GM18858 (cell line): ENCODE measurements around the gene AFF2.
"Not testable (repeated sequence)": the region's sequence is repeated elsewhere in the genome, so short reads cannot be mapped to it uniquely, and the experiment has no call there.

ENCODE experiments used
- ATAC-seq: cut with Tn5 transposase; IDR thresholded peaks from one replicate; pipeline ENCODE4 v1.9.1; 2021; ENCODE audit not compliant: unreplicated experiment

AFF2 gene

GRCh38 chrX:148906628-148907027 is 406.2 kb downstream of the AFF2 start:
- ATAC-seq, result not testable (repeated sequence)

- ATAC-seq, result no peak
These were observed 409.3 kb downstream of the AFF2 start for GRCh38 chrX:148909758-148910157.

GRCh38 chrX:148913971-148914370 is 413.6 kb downstream of the AFF2 start:
- no peak for ATAC-seq

- ATAC-seq, result peak; percentile 68
These were observed 414.4 kb downstream of the AFF2 start for GRCh38 chrX:148914783-148915182.

- no peak for ATAC-seq
These were observed 415.1 kb downstream of the AFF2 start for GRCh38 chrX:148915474-148915873.

DNA sequence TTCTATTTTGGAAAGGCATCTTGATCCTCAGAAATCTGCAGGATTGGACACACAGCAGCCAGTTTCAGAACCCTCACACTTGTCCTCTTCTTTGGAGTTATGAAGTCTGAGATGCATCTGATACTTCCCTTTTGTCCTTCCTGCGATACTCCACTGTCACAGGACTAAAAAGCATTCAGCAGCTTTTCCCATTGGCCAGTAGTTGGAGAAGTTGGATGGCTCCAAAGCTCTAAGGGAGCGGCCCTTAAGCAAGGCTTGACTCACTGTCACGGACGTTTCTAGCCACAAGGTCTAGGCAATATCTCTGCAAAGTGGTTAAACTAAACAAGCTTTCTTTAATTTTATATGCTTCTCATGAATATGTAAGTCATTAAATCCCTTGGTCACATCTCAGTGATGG is 417.0 kb downstream of the AFF2 start:
- no peak for ATAC-seq

- no peak for ATAC-seq
These were observed 423.2 kb downstream of the AFF2 start for GRCh38 chrX:148923631-148924030.

- no peak for ATAC-seq
These were observed 426.0 kb downstream of the AFF2 start for GRCh38 chrX:148926371-148926770.

- no peak for ATAC-seq
These were observed 428.4 kb downstream of the AFF2 start for GRCh38 chrX:148928811-148929210.

DNA sequence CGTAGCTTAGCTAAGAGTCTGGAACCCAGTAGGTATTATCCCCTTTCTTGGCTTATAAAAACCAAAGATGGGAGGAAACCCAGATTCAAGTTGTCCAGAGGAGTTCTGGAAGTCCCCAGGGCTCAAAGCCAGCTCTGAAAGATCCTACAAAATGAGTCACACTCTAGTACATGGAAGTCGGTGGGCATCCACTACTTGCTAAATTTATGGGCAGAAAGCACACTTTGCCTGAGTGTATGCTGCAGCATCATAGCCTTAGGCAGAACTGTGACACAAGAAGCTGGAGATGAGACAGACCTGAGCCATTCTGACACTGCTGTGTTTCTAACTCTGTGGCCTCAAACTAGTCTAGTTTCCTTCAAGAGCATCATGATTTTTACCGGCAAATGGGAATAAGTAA is 429.3 kb downstream of the AFF2 start:
- no peak for ATAC-seq

GRCh38 chrX:148930206-148930729 is 429.9 kb downstream of the AFF2 start:
- ATAC-seq, result no peak

DNA sequence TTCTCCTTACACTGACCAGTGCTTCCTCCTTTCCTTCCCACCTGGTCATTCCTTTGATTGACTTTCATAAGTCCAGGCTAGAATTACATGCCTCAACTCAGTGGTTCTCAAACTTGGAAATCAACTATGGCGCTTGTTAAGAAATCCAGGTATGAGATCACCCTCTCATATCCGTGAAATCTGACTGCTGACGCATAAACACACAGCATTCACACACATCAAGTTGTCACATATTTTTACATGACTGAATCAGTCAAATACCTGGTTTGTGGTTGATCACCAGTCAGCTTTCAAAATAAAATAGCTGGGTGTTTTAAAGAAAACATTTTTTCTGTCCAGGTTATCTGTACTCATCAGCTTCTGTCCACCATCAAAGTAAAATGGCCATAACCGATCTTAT is 433.5 kb downstream of the AFF2 start:
- ATAC-seq, result no peak

DNA sequence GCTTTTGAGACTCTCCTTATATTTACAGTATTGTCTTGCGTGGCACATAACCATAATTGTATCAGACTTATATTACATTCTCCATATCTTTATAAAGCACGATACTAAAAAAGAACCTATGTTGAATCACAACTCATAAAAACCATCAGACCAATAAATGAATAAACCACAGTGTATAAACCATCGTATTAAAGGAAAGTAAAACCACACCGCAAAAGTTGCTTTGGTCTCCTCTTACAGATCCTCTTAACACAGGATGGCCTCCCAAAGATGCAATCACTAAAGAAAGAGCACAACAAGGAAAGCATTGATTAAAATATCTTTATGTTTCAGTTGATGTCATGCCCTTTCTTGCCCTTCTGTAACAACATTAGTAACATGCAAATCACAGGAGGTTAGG is 437.9 kb downstream of the AFF2 start:
- no peak for ATAC-seq

DNA sequence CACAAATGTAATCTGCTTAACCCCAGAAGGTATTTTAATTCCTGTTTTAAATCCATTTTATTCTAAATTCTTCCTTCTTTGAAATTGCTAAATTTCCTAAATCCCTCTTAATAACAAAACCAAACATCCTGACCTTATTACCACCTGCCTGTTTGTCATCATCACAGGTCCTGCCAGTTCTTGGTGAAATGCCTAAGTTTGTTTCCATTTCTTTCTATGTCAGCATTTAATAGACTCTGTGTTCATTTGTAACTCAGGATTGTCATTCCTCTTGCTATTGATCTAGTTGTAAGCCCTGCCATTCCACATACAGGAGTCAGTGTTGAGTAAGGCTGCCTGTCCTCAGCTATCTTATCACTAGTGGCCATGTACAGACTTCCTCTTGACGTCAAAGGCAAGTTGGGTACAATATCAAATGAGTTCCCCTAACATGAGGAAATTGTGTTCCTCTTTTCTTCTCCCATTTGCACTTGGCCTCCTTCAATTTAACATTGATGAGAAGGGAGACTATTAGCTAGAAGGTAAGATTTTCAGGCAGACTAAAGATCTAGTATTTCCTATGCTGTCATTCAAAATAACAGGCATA is 440.1 kb downstream of the AFF2 start:
- ATAC-seq, result no peak

DNA sequence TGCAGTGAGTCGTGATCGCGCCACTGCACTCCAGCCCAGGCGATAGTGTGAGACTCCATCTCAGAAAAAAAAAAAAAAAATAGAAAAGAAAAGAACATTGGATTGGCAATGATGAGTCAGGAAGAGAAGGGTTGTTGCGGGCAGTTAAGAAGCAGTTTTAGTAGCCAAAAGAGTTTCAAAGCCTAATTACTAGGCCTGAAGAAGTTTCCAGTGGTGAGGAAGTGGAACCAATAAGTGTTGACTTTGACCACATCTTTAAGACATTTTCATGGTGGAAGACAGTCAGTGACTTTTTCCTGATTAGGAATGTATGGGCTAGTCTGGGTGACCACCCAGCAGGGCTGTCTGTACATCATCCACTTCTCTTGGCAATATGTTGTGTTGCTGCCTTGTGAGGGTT is 442.3 kb downstream of the AFF2 start:
- ATAC-seq, result no peak

- ATAC-seq, result no peak
These were observed 447.1 kb downstream of the AFF2 start for GRCh38 chrX:148947399-148947975.

DNA sequence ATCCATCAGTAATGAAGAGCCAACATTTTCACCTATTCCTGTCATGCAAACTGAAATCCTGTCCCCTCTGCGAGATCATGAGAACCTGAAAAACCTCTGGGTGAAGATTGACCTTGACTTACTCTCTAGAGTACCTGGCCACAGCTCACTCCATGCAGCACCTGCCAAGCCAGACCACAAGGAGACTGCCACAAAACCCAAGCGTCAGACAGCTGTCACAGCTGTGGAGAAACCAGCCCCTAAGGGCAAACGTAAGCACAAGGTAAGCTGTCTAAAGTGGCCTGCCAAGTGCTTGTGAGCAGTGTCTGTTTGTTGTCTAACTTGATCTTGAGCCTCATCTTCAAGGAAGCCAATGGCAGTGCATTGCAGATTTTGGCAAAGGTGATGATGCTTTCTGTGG is 455.9 kb downstream of the AFF2 start:
- no peak for ATAC-seq

DNA sequence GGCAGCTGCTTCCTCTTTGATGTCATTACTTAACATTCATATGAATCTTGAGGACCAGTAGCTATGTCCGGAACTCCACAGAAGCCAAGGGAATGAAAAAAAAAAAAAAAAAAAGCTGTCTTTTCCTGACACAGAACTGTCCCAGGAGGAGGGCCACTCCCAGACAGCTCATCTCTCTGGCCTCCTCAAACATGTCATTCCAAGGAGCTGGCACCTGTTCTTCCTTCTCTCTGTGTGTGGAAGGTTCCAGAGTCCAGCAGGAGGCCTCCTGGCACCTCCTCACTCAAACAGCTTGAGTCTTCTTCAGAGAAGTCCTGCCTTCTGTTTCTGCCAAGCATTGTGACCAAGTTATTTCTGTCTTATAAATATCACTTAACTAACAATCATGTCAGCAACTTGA is 458.5 kb downstream of the AFF2 start:
- no peak for ATAC-seq

- ATAC-seq, result no peak
These were observed 459.6 kb downstream of the AFF2 start for GRCh38 chrX:148960060-148960459.

DNA sequence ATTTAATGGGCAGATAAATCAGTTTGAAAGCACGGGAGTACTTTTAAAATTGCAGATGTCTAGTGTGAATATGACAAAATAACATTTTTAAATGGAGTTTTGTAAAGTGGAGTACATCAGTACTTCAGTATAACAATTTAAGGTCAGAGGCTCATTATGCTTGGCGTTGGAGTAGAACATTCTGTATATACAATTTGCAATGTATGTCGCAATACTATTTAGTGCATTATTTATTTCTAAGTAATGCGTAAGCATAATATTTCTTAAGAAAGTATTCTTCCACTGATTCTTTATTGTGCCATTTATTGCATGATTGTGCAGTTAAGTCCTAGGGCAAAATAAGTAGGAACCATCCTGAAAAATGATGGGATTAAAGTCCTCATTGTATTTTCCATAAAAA is 461.6 kb downstream of the AFF2 start:
- no peak for ATAC-seq

GRCh38 chrX:148976571-148977400 is 476.4 kb downstream of the AFF2 start:
- no peak for ATAC-seq

DNA sequence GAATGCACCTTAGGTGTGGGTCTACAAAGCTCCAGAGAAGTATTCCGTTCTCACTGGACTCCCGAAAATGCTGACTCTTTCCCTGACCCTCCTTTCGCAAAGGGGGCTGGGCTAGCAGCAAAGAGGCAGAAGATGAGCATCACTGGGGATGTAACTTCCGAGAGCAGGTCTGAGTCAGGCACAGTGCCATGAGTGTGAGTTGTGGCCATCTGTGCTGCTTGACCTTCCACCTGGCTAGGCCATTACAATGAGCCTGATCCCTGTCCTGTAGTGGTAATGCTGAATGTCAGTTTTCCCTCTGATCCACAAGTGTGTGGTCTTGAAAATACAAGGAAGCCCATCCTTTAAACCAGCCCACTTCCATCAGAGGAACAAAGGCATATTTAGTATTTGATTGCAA is 479.4 kb downstream of the AFF2 start:
- ATAC-seq, result no peak
